Stimulated activated CD4-positive, alpha-beta T cell treated with anti-CD3 and anti-CD28 coated beads, Interleukin-15, amount 100 ng/mL, for 48 hours (primary cell): ENCODE results near the gene RFESD.
A peak's percentile ranks its signal among the peaks of the same experiment; 100 is the strongest.

Experiments
- DNase-seq, 2 donors: peaks; one replicate each; pipeline ENCODE4 v3.0.0-alpha.2; 2020; ENCODE audit warnings: low read depth in 2 of 2

The RFESD gene

DNA sequence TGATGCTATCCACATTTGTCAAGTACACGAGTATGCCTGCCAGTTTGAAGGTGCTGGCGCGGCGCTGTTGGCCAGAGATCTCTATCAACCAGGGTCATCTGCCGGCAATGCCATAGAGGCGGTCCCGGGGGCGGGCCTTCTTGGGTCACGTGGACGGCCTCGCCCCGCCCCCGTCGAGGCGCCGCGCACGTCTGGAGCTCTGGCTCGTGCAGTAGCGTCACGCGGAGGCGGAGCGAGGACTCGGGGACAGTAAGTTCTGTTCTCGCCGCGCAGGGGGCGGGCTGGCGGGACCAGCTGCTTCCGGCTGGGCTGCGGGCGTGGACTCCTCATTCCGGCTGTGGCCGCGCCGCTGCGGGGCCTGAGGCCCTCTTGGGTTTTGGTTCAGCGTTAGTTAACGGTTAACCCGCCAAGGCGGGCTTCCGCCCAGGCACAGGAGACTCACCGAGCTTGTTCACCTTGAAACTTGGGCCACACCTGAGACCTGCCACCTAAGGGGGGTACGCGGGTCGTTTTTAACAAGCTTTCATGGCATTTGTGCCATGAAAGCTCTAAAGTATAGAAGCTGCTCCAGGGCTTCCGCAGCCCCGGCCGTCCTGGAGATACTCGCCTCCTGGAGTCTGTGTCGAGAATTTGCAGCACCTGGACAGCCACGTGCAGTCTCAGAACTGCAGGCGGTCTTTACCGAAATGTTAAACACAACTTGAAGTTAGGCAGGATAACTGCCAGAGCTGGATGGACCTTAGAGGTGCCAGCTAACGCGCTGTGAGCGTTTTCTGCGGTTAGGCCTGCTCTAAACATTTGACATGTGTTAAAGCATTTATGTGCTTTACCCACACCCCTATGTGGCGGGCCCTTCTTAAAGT lies at the start of gene RFESD:
TSS of gene RFESD (plus strand) at position 209 of the 863 bp plus-strand sequence. CDS start 5,495 bp downstream, outside the sequence.
- DNase-seq: peak; percentile 94 to 95

DNA sequence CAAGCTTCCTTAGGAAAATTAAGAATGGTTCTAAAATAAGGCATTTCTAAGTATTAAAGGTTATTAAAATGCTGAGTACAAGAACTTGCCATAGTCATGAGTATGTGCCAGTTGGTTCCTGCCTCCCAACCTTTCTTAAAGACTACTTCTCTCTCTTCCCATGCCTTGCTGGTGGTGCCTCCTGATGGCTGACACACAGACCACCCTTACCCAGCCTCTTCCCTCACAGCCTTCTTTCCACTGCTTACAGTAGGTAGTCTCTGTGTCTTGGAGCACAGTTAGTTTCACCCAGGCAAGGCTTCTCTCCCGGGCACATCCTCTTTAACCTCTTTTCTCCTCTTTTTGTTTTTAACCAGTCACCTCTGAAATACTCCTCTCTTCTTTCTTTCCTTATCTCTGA lies 47.3 kb upstream of the RFESD start:
- no peak for DNase-seq

DNA sequence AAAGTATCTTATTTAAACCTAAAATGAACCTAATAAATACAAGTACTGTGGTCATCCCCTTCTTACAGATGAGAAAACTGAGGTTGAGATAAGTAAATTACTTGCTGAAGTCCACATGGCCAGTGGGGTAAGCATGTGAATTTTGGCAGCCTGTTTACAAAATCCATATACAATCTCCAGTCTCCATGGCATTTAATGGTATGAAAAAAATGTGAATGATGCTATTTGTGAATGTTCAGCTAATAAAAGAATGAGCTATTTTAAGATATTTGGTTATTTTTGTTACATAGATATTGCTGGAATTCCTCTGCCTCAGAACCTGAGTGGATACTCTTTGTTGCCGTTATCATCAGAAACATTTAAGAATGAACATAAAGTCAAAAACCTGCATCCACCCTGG lies 46.0 kb upstream of the RFESD start:
- DNase-seq: no peak

DNA sequence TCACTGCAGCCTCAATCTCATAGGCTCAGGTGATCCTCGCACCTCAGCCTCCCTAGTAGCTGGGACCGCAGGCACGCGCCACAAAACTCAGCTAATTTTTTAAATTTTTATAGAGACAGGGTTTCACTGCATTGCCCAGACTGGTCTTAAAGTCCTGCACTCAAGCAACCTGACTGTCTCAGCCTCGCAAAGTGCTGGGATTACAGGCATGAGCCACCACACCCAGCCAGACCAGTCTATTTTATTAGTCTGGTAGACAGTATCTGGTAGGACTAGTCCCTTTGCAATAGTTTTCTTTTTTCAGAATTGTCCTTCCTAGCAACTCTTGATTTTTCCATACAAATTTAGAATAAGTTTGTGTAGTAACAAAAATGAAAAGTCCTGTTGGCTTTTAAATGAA lies 40.8 kb upstream of the RFESD start:
- no peak for DNase-seq

DNA sequence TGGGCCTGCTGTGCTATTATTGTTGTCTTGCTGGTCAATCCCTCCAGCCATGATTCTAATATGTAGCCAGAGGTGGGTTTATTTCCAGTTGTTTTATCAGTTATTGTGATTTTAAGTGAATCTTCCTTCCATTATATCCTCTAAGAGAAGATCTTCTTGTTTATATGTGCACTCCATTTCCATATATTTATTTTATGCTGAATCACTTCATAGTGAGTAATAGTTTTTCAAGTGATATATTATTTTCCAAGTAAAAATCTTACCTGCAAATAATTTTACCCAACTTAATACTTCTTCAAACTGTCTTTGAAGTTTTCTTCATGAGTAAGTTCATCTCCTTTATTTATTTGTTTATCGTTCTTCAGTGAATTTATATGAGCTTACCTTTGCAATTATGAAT lies 40.2 kb upstream of the RFESD start:
- no peak for DNase-seq

DNA sequence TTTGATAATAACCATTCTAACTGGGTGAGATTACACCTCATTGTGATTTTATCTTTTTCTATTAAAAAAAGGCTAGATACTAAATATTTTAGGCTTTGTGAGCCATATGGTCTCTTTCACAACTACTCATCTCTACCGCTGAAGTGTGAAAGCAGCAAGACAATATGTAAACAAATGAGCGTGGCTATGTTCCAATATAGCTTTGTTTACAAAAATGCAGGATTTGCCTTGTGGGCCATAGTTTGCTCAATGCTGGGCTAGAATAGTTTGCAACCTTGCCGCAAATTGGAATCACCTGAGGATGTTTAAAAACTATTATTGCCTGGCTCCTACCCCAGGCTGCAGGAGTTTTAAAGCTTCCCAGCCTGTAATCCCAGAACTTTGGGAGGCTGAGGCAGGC lies 36.9 kb upstream of the RFESD start:
- DNase-seq: no peak

DNA sequence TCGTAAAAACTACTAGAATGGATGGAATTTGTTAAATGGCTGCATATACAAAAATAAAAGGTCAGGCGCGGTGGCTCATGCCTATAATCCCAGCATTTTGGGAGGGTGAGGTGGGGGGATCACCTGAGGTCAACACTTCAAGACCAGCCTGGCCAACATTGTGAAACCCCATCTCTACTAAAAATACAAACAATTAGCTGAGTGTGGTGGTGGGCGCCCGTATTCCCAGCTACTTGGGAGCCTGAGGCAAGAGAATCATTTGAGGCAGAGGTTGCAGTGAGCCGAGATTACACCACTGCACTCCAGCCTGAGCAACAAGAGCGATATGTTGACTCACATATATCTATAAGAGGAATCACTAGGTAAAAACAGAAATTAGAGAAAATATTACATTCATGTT lies 36.0 kb upstream of the RFESD start:
- DNase-seq: no peak

DNA sequence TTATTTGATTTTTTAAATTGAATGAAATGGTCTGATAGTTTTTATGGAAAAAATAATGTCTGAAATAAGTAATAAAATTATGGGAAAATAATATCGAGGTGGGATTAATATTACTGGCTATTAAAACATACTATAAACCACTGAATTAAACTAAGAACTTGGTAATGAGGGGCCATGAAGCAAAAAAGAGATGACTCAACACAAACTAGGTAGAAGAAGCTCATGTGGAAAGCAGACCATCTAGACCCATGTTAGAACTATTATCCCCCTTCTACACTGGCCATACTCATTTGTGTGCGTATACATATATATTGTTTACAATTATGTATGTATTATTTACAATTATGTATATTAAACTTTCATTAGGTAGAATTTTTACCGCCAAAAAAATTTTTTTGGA lies 35.2 kb upstream of the RFESD start:
- no peak for DNase-seq

DNA sequence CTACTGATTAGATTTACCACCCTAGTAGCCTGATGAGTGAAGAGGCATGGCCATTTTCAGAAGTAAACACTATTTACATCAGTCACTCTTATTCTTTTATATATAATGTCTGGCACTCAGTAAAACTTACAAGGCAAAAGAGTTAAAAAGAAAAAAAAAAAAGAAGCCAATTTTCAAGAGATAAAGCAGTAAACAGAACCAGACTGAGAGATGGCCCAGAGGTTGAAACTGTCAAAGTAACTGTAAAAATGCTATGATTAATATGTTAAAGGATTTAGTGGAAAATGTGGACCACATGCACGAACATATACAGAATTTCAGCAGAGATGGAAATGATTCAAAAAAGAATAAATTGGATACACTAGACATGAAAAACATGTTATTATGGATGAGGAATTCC lies 33.1 kb upstream of the RFESD start:
- DNase-seq: no peak

DNA sequence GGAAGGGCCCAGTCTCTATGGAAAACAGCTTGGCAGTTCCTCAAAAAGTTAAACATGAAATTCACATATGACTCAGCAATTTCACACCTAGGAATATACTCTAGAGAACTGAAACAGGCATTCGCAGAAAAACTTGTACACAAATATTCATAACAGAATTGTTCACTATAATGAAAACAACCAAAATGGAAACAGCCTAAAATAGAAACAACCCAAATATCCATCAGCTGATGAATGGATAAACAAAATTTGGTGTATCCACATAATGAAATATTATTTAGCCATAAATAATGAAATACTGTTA lies 31.5 kb upstream of the RFESD start:
- no peak for DNase-seq

DNA sequence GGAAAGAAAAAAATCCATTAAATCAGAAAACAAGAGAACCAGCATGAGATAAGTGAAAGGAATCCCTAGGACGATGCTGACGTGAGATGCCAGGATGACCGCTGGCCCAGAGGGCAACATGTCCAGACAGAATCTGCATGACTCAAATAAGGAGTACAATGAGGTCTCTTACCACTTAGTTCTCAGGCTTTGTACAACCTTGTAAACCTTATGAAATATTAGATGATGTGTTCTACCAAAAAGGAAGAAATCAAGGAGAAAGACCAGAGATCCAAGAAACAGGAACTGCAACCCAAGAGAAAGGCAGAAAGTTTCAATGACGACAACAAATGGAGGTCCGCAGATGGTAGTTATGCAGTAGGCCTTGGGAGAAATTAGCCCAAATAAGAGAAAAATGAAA lies 29.5 kb upstream of the RFESD start:
- no peak for DNase-seq

DNA sequence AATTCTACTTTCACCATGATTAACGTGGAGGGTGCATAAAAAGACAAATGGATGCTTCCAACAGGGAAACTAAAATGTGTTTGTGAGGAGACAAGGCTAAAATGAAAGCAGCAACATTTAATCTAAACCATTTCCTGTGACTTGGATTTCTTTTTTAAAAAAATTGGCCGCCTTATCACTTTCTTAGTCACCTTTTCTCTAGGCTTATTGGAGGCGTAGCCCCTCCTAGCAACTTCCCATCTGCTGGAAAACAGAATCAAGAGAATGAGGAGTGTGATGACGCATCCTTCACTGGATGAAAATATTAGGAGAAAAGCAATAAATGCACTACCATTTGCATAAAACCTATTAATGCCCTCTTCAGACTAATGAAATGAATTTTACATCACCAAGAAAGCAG lies 27.5 kb upstream of the RFESD start:
- no peak for DNase-seq

DNA sequence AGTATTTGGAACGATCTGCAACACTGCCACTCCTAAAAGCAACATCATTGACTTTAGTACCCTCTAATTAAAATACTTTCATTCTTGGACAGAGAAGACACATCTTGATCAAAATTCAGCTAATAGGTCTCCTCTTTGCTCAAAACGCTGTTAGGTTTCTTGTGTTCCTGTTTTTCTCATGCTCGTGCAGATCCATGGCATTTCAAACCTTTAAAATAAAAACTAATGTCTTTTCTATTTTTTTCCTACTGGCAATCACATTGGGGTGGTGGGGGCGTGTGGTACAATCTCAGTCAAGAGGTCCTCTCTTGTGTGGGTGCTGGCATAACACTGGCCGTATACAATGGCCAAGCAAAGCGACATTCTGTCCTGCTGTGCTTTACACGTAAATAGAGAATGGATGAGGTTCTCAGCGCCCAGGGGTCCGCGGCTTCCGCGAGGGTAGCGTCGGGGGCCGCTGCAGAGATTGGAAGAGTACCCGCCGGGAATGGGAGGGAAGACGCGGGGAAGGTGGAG lies 27.0 kb upstream of the RFESD start:
- DNase-seq: no peak

DNA sequence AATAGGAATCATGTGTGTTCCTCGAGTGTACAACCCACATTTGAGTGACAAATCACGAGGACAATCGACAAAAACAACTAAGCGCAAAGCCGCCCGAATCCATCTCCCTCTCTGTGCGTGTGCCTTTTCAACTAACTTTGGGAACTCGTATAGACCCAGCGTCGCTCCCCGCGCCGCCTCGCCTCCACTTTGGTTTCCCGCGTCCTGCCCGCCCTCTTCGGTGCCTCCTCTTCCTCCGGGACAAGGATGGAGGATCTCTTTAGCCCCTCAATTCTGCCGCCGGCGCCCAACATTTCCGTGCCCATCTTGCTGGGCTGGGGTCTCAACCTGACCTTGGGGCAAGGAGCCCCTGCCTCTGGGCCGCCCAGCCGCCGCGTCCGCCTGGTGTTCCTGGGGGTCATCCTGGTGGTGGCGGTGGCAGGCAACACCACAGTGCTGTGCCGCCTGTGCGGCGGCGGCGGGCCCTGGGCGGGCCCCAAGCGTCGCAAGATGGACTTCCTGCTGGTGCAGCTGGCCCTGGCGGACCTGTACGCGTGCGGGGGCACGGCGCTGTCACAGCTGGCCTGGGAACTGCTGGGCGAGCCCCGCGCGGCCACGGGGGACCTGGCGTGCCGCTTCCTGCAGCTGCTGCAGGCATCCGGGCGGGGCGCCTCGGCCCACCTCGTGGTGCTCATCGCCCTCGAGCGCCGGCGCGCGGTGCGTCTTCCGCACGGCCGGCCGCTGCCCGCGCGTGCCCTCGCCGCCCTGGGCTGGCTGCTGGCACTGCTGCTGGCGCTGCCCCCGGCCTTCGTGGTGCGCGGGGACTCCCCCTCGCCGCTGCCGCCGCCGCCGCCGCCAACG lies 26.3 kb upstream of the RFESD start, which contains the start of gene GPR150:
TSS of gene GPR150 (plus strand) at position 58 of the 840 bp plus-strand sequence. CDS start at position 247, 189 bp downstream.
- DNase-seq: peak; percentile 45 to 64

DNA sequence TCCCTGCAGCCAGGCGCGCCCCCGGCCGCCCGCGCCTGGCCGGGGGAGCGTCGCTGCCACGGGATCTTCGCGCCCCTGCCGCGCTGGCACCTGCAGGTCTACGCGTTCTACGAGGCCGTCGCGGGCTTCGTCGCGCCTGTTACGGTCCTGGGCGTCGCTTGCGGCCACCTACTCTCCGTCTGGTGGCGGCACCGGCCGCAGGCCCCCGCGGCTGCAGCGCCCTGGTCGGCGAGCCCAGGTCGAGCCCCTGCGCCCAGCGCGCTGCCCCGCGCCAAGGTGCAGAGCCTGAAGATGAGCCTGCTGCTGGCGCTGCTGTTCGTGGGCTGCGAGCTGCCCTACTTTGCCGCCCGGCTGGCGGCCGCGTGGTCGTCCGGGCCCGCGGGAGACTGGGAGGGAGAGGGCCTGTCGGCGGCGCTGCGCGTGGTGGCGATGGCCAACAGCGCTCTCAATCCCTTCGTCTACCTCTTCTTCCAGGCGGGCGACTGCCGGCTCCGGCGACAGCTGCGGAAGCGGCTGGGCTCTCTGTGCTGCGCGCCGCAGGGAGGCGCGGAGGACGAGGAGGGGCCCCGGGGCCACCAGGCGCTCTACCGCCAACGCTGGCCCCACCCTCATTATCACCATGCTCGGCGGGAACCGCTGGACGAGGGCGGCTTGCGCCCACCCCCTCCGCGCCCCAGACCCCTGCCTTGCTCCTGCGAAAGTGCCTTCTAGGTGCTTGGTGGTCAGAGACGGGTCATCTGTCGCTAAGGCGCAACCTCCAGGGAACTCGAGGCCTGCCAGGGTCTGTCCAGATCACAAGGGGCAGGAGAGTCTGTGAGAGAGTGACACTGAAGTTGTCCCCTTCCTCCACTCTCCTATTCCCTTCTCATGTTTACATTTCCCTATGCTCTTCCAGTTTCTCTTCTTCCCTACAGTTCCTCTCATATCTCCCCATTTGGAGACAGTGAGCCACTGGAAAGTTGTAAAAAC lies 25.4 kb upstream of the RFESD start:
- DNase-seq: peak; percentile 22 to 24

DNA sequence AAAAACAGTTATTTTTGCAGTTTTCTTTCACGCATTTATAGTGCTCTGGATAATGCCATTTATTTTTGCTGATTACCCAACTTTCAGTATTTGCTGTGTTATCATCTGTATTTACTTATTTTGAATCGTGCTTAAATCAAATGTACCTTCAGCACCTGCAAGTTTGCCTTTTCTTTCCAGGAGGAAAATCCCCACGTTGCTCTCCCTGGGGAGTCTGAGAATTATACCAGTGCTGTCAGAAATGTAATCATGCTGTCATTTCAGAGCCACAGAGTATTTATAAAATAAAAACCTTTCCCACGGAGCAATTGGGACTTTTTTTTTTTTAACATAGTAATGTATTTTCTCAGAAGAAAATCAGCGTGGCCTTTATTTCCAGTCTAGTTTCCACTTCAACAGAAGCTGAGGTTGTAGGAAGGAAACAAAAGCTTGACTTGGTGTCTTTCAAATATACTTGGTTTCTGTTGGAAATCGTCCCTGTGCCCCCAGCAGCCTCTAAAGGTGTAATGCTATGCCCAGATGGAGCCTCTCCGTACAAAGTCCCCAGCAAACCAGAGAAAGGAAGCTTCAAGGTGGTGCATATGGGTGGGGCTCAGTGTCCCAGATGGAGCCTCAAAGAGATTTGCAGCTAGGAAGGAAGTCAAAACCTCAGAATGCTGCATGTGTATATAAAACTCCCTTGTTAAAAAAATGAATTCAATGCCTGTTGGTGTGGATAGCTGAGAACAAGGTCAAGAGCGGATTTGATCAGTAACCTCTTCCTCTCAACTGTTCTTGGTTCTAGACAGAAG lies 24.5 kb upstream of the RFESD start:
- no peak for DNase-seq

DNA sequence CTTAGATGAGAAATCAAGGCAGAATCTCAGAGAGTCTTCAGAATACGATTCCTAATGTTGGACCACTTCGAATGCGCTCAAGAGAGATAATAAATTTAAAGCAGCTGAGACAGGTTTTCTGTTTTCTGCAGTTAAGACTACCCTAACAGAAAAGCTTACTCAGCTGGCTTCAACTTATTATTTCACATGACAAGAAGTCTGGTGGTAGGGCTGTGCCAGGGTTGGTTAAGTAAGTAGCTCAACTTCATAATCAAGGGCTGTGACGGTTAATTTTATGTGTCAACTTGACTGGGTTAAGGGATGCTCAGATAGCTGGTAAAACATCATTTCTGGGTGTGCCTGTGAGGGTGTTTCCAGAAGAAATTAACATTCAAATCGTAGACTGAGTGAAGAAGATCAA lies 22.9 kb upstream of the RFESD start:
- DNase-seq: no peak

DNA sequence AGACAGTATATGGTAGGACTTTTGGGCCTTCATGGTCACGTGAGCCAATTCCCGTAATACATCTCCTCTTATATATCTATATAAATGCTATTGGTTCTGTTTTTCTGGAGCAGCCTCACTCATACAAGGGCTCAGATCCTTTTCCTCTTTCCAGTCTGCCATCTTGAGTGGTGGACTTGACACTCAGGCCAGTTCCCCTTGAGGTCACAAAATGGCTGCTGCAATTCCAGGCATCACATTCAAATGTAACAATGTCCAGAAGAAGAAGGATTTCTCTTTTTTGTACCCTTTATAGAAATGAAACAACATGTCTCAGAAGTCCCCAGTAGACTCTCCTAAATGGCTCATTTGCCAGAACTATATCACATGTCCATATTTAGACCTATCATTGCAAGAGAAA lies 22.2 kb upstream of the RFESD start:
- DNase-seq: no peak

DNA sequence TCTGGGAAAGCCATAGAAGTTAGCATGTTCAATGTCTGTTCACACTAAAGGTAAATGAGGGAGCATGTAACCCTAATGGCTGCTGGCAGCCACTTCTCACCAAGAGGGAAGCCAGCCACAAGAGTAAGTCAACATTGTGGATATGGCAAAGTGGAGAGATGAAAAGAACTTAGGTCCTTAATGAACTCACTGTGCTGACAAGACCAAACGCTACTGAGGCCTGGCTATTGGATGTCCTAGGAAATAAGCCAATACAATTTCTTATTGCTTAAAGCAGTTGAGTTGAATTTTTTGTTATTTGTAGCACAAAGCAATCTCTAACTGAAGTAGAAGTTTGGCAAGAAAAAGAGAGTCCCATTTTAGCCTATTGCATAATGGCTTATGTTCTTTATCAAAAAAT lies 19.9 kb upstream of the RFESD start:
- no peak for DNase-seq

DNA sequence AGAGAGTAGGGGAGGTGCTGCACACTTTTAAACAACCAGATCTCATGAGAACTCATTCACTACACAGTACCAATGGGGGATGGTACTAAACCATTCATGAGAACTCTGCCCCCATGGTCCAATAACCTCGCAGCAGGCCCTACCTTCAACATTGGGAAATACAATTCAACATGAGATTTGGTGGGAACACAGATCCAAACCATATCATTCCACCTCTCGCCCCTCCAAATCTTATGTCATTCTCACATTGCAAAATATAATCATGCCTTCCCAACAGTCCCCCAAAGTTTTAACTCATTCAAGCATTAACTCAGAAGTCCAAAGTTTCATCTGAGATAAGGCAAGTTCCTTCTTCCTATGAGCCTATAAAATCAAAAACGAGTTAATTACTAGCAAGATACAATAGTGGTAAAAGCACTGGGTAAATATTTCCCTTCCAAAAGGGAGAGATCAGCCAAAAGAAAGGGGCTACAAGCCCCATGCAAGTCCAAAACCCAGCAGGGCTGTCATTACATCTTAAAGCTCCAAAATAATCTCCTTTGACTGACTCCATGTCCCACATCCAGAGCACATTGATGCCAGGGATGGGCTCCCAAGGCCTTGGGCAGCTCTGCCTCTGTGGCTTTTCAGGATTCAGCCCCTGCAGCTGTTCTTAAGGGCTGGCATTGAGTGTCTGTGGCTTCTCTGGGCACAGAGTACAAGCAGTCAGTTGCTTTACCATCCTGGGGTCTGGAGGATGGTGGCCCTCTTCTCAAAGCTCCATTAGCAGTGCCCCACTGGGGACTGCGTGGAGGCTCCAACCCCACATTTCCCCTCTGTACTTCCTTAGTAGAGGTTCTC lies 18.4 kb upstream of the RFESD start:
- no peak for DNase-seq
